ENCODE results near the gene DDX25. TPM values are rescaled to one million over a fixed set of nuclear protein-coding genes. Genes with fewer than 3 reads are reported as not detected.
"Not testable (repeated sequence)": the region's sequence is repeated elsewhere in the genome, so short reads cannot be mapped to it uniquely, and the experiment has no call there.

Gene DDX25
- not detected in 2 replicates for total RNA-seq

DNA sequence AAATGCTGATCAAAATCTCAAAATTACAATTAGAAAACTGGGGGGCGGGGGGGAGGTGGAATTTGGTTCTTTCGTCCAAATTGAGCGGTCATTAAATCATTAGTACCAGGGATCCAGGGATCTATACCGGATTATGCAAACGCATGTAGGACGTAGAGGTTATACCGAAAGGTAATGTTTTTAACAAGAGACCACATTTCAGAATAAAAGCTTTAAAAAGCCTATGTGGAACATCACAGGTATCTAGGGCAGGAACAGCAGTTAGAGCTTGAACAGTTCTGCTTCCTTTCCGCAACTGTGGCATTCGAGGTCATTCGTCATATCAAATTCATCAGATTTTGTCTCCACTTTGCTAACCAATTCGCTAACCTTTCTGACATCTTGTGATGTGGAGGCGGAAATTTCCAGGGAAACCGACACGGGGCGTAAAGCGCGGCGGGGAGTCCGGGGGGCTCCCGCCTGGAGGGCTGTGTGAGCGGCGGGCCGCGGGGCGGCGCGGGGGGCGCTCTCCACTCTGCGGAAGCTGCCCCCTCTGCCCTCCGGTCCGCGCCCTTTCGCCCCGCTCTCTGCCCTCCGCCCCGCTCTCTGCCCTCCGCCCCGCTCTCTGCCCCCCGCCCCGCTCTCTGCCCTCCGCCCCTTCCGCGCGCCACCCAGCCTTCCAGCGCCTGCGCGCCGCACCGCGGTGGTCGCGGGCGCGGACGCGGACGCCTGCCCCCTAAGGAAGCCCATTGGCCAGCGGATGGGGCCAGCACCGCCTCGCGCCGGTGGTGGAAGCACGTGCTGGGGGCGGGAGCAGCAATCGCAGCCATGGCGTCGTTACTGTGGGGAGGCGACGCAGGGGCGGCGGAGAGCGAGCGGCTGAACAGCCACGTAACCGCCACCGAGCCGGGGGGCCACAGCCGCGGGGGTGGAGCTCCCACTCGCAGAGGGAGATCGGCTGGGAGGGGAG lies at the start of gene DDX25:
Gene DDX25 (plus strand): TSS at position 798 of the 949 bp plus-strand sequence. CDS start 10 bp downstream, at position 808.
- intact Hi-C loops (cut with micrococcal nuclease) = loop anchor here (1.0 to 5.0 kb wide), 12 partner anchors 17 to 950 kb away; partner anchors contain the start of genes CCDC15, CHEK1, DCPS and EI24
- peaks cover 28% of the 10 kb centered on the region for H3K4me1 Mint-ChIP-seq (ENCODE audit: low read depth)
- peaks cover 39% of the 10 kb centered on the region for H3K27me3 Mint-ChIP-seq (ENCODE audit: insufficient read depth)
- H3K9me3 Mint-ChIP-seq = no peaks in the 10 kb centered on the region
- peak within 1 kb of the TSS; percentile 64 for H3K27ac Mint-ChIP-seq
- H3K36me3 Mint-ChIP-seq (ENCODE audit: low read depth) = peaks cover 29% of the 10 kb centered on the region
- DNase-seq (ENCODE audit: low spot score) = peak; percentile 8
- peak within 1 kb of the TSS; percentile 98 for H3K4me3 Mint-ChIP-seq

DNA sequence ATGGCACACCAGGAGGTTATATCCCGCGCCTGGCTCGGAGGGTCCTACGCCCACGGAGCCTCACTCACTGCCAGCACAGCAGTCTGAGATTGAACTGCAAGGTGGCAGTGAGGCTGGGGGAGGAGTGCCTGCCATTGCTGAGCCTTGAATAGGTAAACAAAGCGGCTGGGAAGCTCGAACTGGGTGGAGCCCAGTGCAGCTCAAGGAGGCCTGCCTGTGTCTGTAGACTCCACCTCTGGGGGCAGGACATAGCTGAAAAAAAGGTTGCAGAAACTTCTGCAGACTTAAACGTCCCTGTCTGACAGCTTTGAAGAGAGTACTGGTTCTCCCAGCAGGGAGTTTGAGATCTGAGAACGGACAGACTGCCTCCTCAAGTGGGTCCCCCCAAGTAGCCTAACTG lies 46.6 kb upstream of the DDX25 start:
- H3K4me1 Mint-ChIP-seq (ENCODE audit: low read depth); H3K27ac Mint-ChIP-seq; H3K27me3 Mint-ChIP-seq (ENCODE audit: insufficient read depth); H3K4me3 Mint-ChIP-seq; H3K36me3 Mint-ChIP-seq (ENCODE audit: low read depth); DNase-seq (ENCODE audit: low spot score); intact Hi-C loops (cut with micrococcal nuclease); H3K9me3 Mint-ChIP-seq: not testable (repeated sequence)

DNA sequence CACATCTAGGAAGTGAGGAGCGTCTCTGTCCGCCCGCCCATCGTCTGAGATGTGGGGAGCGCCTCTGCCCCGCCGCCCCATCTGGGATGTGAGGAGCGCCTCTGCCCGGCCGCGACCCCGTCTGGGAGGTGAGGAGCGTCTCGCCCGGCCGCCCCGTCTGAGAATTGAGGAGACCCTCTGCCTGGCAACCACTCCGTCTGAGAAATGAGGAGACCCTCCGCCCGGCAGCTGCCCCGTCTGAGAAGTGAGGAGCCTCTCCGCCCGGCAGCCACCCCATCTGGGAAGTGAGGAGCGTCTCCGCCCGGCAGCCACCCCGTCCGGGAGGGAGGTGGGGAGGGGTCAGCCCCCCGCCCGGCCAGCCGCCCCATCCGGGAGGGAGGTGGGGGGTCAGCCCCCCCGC lies 41.5 kb upstream of the DDX25 start:
- H3K27ac Mint-ChIP-seq; H3K27me3 Mint-ChIP-seq (ENCODE audit: insufficient read depth); H3K4me1 Mint-ChIP-seq (ENCODE audit: low read depth); H3K4me3 Mint-ChIP-seq; intact Hi-C loops (cut with micrococcal nuclease); H3K36me3 Mint-ChIP-seq (ENCODE audit: low read depth); H3K9me3 Mint-ChIP-seq; DNase-seq (ENCODE audit: low spot score): not testable (repeated sequence)

DNA sequence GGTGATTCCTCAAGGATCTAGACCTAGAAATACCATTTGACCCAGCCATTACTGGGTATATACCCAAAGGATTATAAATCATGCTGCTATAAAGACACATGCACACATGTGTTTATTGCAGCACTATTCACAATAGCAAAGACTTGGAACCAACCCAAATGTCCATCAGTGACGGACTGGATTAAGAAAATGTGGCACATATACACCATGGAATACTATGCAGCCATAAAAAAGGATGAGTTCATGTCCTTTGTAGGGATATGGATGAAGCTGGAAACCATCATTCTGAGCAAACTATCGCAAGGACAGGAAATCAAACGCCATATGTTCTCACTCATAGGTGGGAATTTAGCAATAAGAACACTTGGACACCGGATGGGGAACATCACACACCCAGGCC lies 39.0 kb upstream of the DDX25 start:
- H3K4me1 Mint-ChIP-seq (ENCODE audit: low read depth); H3K9me3 Mint-ChIP-seq; H3K4me3 Mint-ChIP-seq; DNase-seq (ENCODE audit: low spot score); intact Hi-C loops (cut with micrococcal nuclease); H3K27ac Mint-ChIP-seq; H3K36me3 Mint-ChIP-seq (ENCODE audit: low read depth); H3K27me3 Mint-ChIP-seq (ENCODE audit: insufficient read depth): not testable (repeated sequence)

DNA sequence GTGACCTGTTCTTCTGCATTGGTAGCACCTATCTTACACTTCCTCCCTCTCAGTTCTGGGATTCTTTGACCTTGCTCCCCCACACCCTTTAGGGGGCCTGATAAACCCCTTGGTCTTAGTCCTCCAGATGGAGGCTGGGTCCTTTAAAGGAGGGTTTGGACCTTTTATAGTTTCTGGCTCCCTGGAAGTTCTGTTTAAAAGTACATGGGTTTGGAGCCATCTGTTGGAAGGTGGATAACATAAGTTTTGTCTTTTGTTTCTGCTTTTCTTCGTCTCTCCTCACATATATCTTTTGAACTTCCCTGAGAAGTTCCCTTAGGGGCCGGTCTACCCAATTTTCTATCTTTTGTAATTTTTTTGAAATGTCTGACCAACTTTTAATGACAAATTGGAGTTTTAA lies 34.8 kb upstream of the DDX25 start:
- peaks cover 11% of the 10 kb centered on the region for H3K27me3 Mint-ChIP-seq (ENCODE audit: insufficient read depth)
- no peaks in the 10 kb centered on the region for H3K4me1 Mint-ChIP-seq (ENCODE audit: low read depth)
- intact Hi-C loops (cut with micrococcal nuclease) = no loop called here
- H3K4me3 Mint-ChIP-seq = no peak overlapping the region
- H3K36me3 Mint-ChIP-seq (ENCODE audit: low read depth) = no peaks in the 10 kb centered on the region
- DNase-seq (ENCODE audit: low spot score) = no peak
- H3K9me3 Mint-ChIP-seq = peaks cover 5% of the 10 kb centered on the region
- no peak overlapping the region for H3K27ac Mint-ChIP-seq

DNA sequence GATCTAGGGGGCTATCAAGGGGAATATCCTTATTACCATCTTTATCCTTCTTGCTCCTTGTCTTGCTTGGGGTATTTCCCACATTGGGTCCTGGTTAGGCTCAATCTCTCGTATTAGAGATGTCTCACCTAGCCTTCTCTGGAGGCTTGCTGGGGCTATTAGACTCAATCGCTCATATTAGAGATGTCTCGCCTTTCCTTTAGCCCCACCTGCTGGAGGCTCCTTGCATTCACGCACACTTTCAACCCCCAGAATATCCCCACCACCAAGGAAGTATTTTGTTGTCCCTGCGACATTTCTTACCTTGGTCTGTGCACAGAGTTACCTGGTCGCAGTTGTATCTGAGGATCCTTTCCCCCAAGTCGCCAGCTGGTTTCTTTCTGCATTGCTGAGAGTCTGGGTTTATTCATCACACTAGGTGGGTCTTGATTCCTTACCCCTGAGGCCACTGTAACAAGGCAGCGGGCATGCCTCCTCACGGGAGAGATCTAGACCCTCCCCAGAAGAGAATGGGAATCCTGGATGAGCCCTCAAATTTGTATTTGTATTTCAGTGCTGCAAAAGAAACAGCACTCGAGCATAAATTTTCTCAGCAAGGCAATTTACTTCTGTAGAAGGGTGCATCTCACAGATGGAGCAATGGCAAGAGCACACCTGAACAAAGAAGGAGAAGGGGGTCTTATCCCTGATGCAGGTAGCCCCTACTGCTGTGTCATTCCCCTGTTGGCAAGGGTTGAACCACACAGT lies 32.7 kb upstream of the DDX25 start:
- H3K36me3 Mint-ChIP-seq (ENCODE audit: low read depth) = no peaks in the 10 kb centered on the region
- intact Hi-C loops (cut with micrococcal nuclease) = loop anchor here (5.0 to 10.0 kb wide), 2 partner anchors 147 to 299 kb away; no protein-coding TSS in a partner anchor
- peaks cover 11% of the 10 kb centered on the region for H3K27me3 Mint-ChIP-seq (ENCODE audit: insufficient read depth)
- no peaks in the 10 kb centered on the region for H3K4me1 Mint-ChIP-seq (ENCODE audit: low read depth)
- no peak for DNase-seq (ENCODE audit: low spot score)
- H3K9me3 Mint-ChIP-seq = no peaks in the 10 kb centered on the region
- H3K4me3 Mint-ChIP-seq = no peak overlapping the region
- H3K27ac Mint-ChIP-seq = no peak overlapping the region

DNA sequence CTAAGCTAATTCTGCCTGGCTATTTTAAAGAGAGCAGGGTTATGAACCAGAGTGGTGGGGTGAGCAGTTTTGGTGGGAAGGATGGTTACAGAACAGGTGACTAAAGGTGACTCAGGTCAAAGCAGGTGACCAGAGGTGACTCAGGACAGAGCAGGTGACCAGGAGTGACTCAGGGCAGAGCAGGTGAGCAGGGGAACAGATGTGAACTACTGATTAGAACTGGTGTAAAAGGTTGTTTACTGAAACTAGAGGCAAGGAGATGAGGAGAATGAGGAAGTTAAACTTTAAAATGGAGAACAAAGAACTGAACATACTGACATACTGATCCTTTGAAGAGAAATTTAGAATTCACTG lies 32.2 kb upstream of the DDX25 start:
- Mint-ChIP-seq H3K27ac (no peak overlapping the region), H3K4me3 (no peak overlapping the region), H3K36me3 (ENCODE audit: low read depth) (no peaks in the 10 kb centered on the region), H3K27me3 (ENCODE audit: insufficient read depth) (peaks cover 11% of the 10 kb centered on the region), H3K9me3 (no peaks in the 10 kb centered on the region), H3K4me1 (ENCODE audit: low read depth) (no peaks in the 10 kb centered on the region)
- intact Hi-C loops (cut with micrococcal nuclease) = loop anchor here (5.0 to 10.0 kb wide), 2 partner anchors 147 to 300 kb away; no protein-coding TSS in a partner anchor
- no peak for DNase-seq (ENCODE audit: low spot score)

DNA sequence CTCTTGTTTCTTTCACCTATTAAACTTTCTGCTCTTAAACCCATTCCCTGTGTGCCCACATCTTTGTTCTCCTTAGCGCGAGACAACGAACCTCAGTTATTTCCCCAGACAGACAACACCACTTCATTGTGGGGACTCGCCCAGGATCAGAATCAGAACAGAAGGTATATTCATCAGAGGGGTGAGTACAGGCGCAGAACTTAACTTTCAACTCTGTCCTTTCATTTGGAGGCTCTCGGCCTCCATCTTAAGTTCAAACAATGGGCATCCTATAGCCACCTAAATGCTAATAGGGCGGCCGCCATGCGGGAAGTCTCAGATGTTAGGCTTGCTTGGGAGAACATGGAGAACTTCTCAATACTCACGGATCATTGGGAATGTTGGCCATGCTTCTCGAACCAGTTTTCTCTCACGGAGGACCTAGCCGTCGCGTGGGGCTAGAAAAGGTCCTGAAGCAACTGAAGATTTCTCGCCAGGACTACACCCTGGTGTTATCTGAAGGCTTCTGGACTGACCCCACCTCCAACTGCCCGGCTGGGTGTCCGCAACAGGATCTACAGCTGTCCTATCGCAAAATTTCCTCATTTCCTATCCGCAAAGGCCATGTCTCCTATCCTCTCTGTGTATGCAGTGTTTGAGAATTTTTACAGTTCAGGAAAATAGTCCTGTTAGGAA lies 30.3 kb upstream of the DDX25 start:
- Mint-ChIP-seq H3K27me3 (ENCODE audit: insufficient read depth) (peaks cover 9% of the 10 kb centered on the region), H3K4me1 (ENCODE audit: low read depth) (no peaks in the 10 kb centered on the region), H3K4me3 (no peak overlapping the region), H3K36me3 (ENCODE audit: low read depth) (no peaks in the 10 kb centered on the region), H3K27ac (no peak overlapping the region), H3K9me3 (no peaks in the 10 kb centered on the region)
- intact Hi-C loops (cut with micrococcal nuclease) = loop anchor here (1.0 to 10.0 kb wide), 6 partner anchors 149 to 912 kb away; no protein-coding TSS in a partner anchor
- DNase-seq (ENCODE audit: low spot score) = no peak

DNA sequence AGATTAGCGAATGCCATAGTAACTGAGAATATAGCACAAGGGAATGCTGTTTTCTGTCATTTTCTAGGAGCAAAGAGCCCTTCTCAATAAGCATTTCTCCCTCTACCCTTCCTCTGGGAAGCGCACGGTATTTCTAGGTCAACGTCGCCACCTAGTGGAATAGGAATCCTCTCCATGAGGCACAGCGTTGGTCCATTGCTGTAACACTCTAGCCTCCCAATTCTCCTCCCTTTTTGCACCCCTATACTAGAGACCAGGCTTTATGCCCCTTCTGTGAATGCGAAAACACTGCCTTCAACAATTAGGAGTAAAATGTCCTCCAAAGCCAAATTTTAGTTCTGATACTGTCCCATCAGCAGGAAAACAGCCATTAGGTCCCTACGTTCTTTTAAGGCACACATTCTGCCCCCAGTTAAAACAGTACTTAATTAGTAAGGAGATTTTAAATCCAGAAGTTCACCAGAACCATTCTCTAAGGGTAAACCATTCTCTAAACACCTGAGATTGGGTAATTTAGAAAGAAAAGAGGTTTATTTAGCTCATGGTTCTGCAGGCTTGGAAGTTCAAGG lies 29.7 kb upstream of the DDX25 start:
- Mint-ChIP-seq H3K27ac (no peak overlapping the region), H3K27me3 (ENCODE audit: insufficient read depth) (peaks cover 9% of the 10 kb centered on the region), H3K4me1 (ENCODE audit: low read depth) (no peaks in the 10 kb centered on the region), H3K4me3 (no peak overlapping the region), H3K36me3 (ENCODE audit: low read depth) (no peaks in the 10 kb centered on the region), H3K9me3 (no peaks in the 10 kb centered on the region)
- intact Hi-C loops (cut with micrococcal nuclease) = loop anchor here (1.0 to 10.0 kb wide), 6 partner anchors 150 to 912 kb away; no protein-coding TSS in a partner anchor
- no peak for DNase-seq (ENCODE audit: low spot score)

DNA sequence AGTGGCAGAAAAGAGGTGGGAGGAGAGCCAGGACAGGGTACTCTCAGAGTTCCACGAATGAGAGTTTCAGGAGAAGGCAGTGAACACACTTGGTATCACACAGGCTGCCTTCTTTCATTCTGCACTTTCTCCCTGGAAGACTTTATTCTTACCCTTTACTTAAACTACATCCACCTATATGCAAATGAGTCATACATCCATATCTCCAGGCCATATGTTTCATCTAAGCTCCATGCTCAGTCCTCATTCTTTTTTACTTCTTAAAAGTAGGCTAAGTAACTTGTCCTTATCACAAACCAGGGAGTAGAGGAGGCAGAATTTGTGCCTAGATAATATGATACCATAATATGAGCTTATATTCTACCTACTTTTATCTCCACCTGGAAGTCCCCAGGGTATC lies 23.0 kb upstream of the DDX25 start:
- Mint-ChIP-seq H3K4me1 (ENCODE audit: low read depth) (no peaks in the 10 kb centered on the region), H3K36me3 (ENCODE audit: low read depth) (peaks cover 2% of the 10 kb centered on the region), H3K27me3 (ENCODE audit: insufficient read depth) (peaks cover 13% of the 10 kb centered on the region), H3K9me3 (no peaks in the 10 kb centered on the region), H3K4me3 (no peak overlapping the region), H3K27ac (no peak overlapping the region)
- no peak for DNase-seq (ENCODE audit: low spot score)
- intact Hi-C loops (cut with micrococcal nuclease) = no loop called here

DNA sequence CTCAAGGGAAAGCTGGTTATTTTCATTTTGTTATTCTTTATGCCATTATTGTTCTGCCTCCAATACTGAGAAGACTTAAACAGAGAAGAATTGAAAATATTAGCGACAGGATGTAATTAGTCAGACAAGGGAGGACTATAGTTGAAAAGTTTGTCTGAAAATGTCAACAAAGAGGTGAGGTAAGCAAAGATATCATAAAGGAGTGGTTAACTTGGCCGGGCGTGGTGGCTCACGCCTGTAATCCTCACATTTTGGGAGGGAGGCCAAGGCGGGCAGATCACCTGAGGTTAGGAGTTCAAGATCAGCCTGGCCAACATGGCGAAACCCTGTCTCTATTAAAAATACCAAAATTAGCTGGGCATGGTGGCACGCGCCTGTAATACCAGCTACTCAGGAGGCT lies 20.9 kb upstream of the DDX25 start:
- H3K4me3 Mint-ChIP-seq = no peak overlapping the region
- intact Hi-C loops (cut with micrococcal nuclease) = no loop called here
- H3K4me1 Mint-ChIP-seq (ENCODE audit: low read depth) = peaks cover 10% of the 10 kb centered on the region
- H3K9me3 Mint-ChIP-seq = no peaks in the 10 kb centered on the region
- H3K27ac Mint-ChIP-seq = no peak overlapping the region
- peaks cover 17% of the 10 kb centered on the region for H3K27me3 Mint-ChIP-seq (ENCODE audit: insufficient read depth)
- peaks cover 2% of the 10 kb centered on the region for H3K36me3 Mint-ChIP-seq (ENCODE audit: low read depth)
- no peak for DNase-seq (ENCODE audit: low spot score)

DNA sequence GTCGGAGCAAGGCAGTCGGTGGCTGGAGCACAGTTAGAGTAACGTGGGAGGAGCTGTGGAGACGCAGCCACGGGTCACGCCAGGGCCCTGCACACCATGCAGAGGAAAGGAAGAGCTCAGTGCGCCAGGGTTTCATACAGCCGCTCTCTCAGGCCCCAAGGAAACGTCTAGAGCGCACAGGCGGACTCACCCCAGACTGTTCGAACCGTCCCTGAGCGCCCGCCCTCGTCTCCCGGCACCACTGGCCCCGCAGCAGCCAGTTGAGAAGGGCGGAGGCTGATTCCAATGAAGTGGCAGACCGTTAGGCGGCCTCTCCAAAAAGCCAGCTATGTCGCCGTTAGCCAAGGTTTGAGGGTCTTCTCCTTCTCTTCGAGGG lies 17.3 kb upstream of the DDX25 start:
- Mint-ChIP-seq H3K9me3 (no peaks in the 10 kb centered on the region), H3K36me3 (ENCODE audit: low read depth) (peaks cover 9% of the 10 kb centered on the region), H3K27ac (peak overlapping the region; percentile 97), H3K27me3 (ENCODE audit: insufficient read depth) (peaks cover 6% of the 10 kb centered on the region), H3K4me3 (peak overlapping the region; percentile 82), H3K4me1 (ENCODE audit: low read depth) (peaks cover 30% of the 10 kb centered on the region)
- intact Hi-C loops (cut with micrococcal nuclease) = loop anchor here (1.0 to 5.0 kb wide), 15 partner anchors 16 to 1214 kb away; partner anchors contain the start of genes CCDC15, CHEK1, EI24 and FAM118B
- DNase-seq (ENCODE audit: low spot score) = peak; percentile 49
